ENCODE results near the gene ZNF57. TPM values are rescaled to one million over a fixed set of nuclear protein-coding genes. Genes with fewer than 3 reads are reported as not detected.

The ZNF57 gene
- total and polyA plus RNA-seq, 2 of the 13 experiments (the other 11 are each of a cell fraction or from before 2014, with no cell fraction given), result 6.6 to 17.5 TPM

GRCh38 chr19:2869618-2870017, 31.1 kb upstream of the ZNF57 start (continued):
- TF ChIP-seq ZNF891 (CRISPR knock-in tag; IDR thresholded peaks at IDR 0.05), result 0 out of 2 replicates have a peak, but pooled peaks have one; percentile 34
- no peak for TF ChIP-seq NFIC (IDR thresholded peaks at IDR 0.05; ENCODE audit: low read length)
- TF ChIP-seq ZBED4 (CRISPR knock-in tag; IDR thresholded peaks at IDR 0.05; ENCODE audit: borderline replicate concordance), result no peak
- TF ChIP-seq ATM (IDR thresholded peaks at IDR 0.05; ENCODE audit: borderline replicate concordance), result no peak
- TF ChIP-seq ZNF687 (CRISPR knock-in tag; IDR thresholded peaks at IDR 0.05), result peak; percentile 41
- TF ChIP-seq ZNF432 (CRISPR knock-in tag; IDR thresholded peaks at IDR 0.05; ENCODE audit: borderline replicate concordance), result no peak
- TF ChIP-seq ZFP82 (CRISPR knock-in tag; IDR thresholded peaks at IDR 0.05; ENCODE audit: borderline replicate concordance), result 0 out of 2 replicates have a peak, but pooled peaks have one; percentile 22
- 0 out of 2 replicates have a peak, but pooled peaks have one; percentile 63 for TF ChIP-seq ZNF280B (CRISPR knock-in tag; IDR thresholded peaks at IDR 0.05; ENCODE audit: borderline replicate concordance)
- TF ChIP-seq FOSL2 (CRISPR knock-in tag; IDR thresholded peaks at IDR 0.05), result peak; percentile 30; the same call in 1 of the 2 replicates
- TF ChIP-seq RARA (CRISPR knock-in tag; IDR thresholded peaks at IDR 0.05), result 0 out of 2 replicates have a peak, but pooled peaks have one; percentile 35
